ENCODE measurements around the gene SCAPER.

SCAPER gene

GRCh38 chr15:76337696-76338485 is 567.2 kb downstream of the SCAPER start:
- Histone ChIP-seq H3K27me3 (ENCODE audit: control insufficient read depth in 1 of 2, insufficient read depth in 2 of 2, low read length in 2 of 2) (peaks cover 0 to 9% of the 10 kb centered on the region in 2 donors), H3K9ac (ENCODE audit: low read length in 2 of 2) (peak overlapping the region; percentile 68 to 78), H3K27ac (ENCODE audit: low read length) (peak overlapping the region; percentile 93), H3K4me3 (ENCODE audit: low read length in 2 of 2) (peak overlapping the region; percentile 86 to 93), H3K4me1 (ENCODE audit: control insufficient read depth, insufficient read depth, low read length) (peaks cover 52% of the 10 kb centered on the region), H3K9me3 (ENCODE audit: control insufficient read depth in 2 of 2, low read length in 2 of 2) (no peaks in the 10 kb centered on the region), H3K36me3 (ENCODE audit: control insufficient read depth in 2 of 2, insufficient read depth in 2 of 2, low read length in 2 of 2) (no peaks in the 10 kb centered on the region)

DNA sequence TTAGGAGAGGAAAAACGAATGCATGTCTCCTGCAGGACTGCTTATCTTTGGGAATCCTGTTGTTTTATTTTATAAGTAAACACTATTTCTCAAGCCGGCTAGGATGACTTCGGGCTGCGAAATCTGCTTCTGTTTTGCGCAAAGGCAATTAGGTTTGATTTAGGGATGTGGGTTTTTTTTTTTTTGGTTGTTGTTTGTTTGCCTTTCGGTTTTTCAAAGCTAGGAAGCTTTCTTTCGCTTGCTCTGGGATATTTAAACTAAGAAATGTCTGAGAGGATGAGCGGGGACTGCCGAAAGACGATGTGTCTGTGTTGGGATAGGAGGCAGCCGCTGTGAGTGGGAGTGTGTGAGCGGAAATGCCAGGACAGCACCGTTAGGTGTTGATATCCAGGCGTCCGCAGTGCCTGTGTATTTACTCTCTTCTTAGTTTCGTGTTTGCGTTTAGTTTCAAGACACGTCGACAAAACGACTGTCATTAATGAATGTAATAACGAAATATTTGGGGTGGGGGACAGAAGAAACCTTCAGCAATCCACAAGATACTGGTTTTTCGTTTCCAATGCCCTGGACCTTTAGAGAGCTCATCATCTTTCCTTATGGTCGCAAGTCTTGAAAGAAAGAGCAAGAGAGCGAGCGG is 568.0 kb downstream of the SCAPER start:
- Histone ChIP-seq H3K27ac (ENCODE audit: low read length) (peak overlapping the region; percentile 93), H3K36me3 (ENCODE audit: control insufficient read depth in 2 of 2, insufficient read depth in 2 of 2, low read length in 2 of 2) (no peaks in the 10 kb centered on the region), H3K4me1 (ENCODE audit: control insufficient read depth, insufficient read depth, low read length) (peaks cover 46% of the 10 kb centered on the region), H3K9ac (ENCODE audit: low read length in 2 of 2) (peak overlapping the region; percentile 68 to 78), H3K4me3 (ENCODE audit: low read length in 2 of 2) (peak overlapping the region; percentile 86 to 93), H3K27me3 (ENCODE audit: control insufficient read depth in 1 of 2, insufficient read depth in 2 of 2, low read length in 2 of 2) (peaks cover 0 to 9% of the 10 kb centered on the region in 2 donors), H3K9me3 (ENCODE audit: control insufficient read depth in 2 of 2, low read length in 2 of 2) (no peaks in the 10 kb centered on the region)

- Histone ChIP-seq H3K9me3 (ENCODE audit: control insufficient read depth in 2 of 2, low read length in 2 of 2) (no peaks in the 10 kb centered on the region), H3K36me3 (ENCODE audit: control insufficient read depth in 2 of 2, insufficient read depth in 2 of 2, low read length in 2 of 2) (no peaks in the 10 kb centered on the region), H3K27ac (ENCODE audit: low read length) (peak within 1 kb of the TSS; percentile 93), H3K4me1 (ENCODE audit: control insufficient read depth, insufficient read depth, low read length) (peaks cover 39% of the 10 kb centered on the region), H3K27me3 (ENCODE audit: control insufficient read depth in 1 of 2, insufficient read depth in 2 of 2, low read length in 2 of 2) (peaks cover 0 to 9% of the 10 kb centered on the region in 2 donors), H3K4me3 (ENCODE audit: low read length in 2 of 2) (peak within 1 kb of the TSS; percentile 86 to 93), H3K9ac (ENCODE audit: low read length in 2 of 2) (peak within 1 kb of the TSS; percentile 87 to 89)
These were observed 568.7 kb downstream of the SCAPER start, which contains the start of gene ISL2 for GRCh38 chr15:76336254-76337058. Gene ISL2, plus strand, starts transcription at chr15:76336773. Its CDS starts 111 bp downstream, at chr15:76336884.

- no peaks in the 10 kb centered on the region for H3K36me3 ChIP-seq (ENCODE audit: control insufficient read depth in 2 of 2, insufficient read depth in 2 of 2, low read length in 2 of 2)
- peaks cover 0 to 9% of the 10 kb centered on the region in 2 donors for H3K27me3 ChIP-seq (ENCODE audit: control insufficient read depth in 1 of 2, insufficient read depth in 2 of 2, low read length in 2 of 2)
- H3K4me3 ChIP-seq (ENCODE audit: low read length in 2 of 2) = peak overlapping the region; percentile 72 to 86
- peak overlapping the region; percentile 92 for H3K27ac ChIP-seq (ENCODE audit: low read length)
- peaks cover 30% of the 10 kb centered on the region for H3K4me1 ChIP-seq (ENCODE audit: control insufficient read depth, insufficient read depth, low read length)
- no peaks in the 10 kb centered on the region for H3K9me3 ChIP-seq (ENCODE audit: control insufficient read depth in 2 of 2, low read length in 2 of 2)
- H3K9ac ChIP-seq (ENCODE audit: low read length in 2 of 2) = peak overlapping the region; percentile 87 to 89
These were observed 569.6 kb downstream of the SCAPER start for GRCh38 chr15:76335307-76336253.

DNA sequence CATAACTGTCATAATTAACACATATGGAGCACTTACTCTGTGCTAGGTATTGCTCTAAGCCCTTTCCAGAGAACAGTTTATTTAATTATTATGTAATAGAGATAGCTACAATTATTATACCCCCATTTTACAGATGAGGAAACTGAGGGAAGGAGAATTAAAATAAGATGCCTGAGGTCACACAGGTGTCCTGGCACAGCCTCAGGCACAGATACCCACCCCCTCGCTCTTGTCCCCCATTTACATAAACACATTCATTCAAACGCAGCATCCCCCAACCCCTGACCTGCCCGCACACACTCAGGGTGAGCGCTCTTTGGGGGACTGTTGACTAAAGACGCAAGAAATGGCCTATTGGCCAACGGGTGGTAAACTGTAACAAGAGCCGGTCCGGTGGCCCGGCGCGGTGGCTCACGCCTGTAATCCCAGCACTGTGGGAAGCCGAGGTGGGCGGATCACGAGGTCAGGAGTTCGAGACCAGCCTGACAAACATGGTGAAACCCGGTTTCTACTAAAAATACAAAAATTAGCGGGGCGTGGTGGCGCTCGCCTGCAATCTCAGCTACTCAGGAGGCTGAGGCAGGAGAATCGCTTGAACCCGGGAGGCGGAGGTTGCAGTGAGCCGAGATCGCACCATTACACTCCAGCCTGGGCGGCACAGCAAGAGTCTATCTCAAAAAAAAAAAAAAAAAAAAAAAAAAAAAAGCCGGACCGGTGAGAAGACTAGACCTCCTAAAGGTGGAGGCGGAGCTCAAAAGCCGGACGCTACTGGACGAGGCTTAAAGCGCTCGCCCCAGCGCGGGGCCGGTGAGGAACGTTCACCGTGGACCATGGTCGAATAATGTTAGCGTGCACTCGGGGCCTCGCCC is 570.5 kb downstream of the SCAPER start:
- peaks cover 29% of the 10 kb centered on the region for H3K4me1 ChIP-seq (ENCODE audit: control insufficient read depth, insufficient read depth, low read length)

DNA sequence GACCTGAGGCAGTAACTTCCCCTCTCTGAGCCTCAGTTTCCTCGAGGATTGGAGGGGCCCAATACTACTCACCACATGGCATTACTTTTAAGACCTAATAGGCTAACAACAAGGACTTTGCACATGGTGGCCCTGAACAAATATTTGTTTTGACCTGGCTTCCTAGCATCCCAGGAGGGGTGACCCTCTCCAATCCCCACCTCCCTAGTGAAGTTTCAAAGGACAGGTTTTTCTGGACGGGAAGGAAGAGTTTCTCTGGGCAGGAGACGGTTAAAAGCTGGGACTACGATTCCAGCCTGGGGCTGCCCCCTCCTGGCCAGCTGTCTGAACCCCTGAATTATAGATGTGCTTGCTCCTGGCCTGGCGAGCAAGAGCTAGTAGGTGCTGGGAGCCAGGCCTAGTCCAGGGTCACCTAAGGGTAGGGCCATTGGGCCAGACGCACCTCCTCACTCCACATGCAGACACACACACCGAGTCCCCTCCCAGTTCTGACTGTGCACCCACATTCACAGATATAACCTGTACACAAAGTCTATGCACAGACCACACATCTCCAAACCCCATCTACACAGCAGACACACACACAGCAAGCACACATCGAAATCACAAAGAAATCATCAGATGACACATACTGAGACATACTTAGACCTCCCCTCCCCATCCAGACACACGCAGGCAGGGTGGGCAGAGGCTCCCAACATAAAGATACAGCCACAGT is 571.3 kb downstream of the SCAPER start:
- H3K4me1 ChIP-seq (ENCODE audit: control insufficient read depth, insufficient read depth, low read length) = peaks cover 22% of the 10 kb centered on the region
- no peaks in the 10 kb centered on the region for H3K36me3 ChIP-seq (ENCODE audit: control insufficient read depth in 2 of 2, insufficient read depth in 2 of 2, low read length in 2 of 2)
- no peak overlapping the region for H3K27ac ChIP-seq (ENCODE audit: low read length)
- H3K4me3 ChIP-seq (ENCODE audit: low read length in 2 of 2) = no peak overlapping the region
- H3K9ac ChIP-seq (ENCODE audit: low read length in 2 of 2) = no peak overlapping the region
- peaks cover 3 to 7% of the 10 kb centered on the region in 2 donors for H3K27me3 ChIP-seq (ENCODE audit: control insufficient read depth in 1 of 2, insufficient read depth in 2 of 2, low read length in 2 of 2)
- no peaks in the 10 kb centered on the region for H3K9me3 ChIP-seq (ENCODE audit: control insufficient read depth in 2 of 2, low read length in 2 of 2)

More for the DNA sequence above, 570.5 kb downstream of the SCAPER start:
- Histone ChIP-seq H3K9ac (ENCODE audit: low read length in 2 of 2) (no peak overlapping the region), H3K4me3 (ENCODE audit: low read length in 2 of 2) (peak overlapping the region; percentile 72 to 86), H3K9me3 (ENCODE audit: control insufficient read depth in 2 of 2, low read length in 2 of 2) (no peaks in the 10 kb centered on the region), H3K27ac (ENCODE audit: low read length) (peak overlapping the region; percentile 92), H3K36me3 (ENCODE audit: control insufficient read depth in 2 of 2, insufficient read depth in 2 of 2, low read length in 2 of 2) (no peaks in the 10 kb centered on the region), H3K27me3 (ENCODE audit: control insufficient read depth in 1 of 2, insufficient read depth in 2 of 2, low read length in 2 of 2) (peaks cover 3 to 9% of the 10 kb centered on the region in 2 donors)

DNA sequence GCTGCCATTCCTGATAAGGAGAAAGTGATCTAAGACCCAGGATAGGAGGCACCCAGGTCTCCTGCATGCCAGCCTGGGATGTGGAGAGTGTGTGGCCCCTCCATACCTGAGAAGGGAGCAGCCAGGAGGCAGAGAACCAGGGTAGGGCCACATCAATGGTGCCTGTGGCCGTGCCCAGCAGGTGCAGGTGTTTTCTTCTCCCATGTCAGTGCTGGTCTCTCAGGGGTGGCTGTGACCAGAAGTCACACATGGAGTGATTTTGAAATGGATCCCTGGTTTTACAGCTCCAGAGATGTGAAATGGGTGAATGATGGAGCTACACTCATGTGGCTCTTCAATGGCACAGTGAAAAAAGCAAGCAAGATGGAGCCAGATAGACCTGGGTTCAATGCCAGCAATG is 571.8 kb downstream of the SCAPER start:
- H3K4me1 ChIP-seq (ENCODE audit: control insufficient read depth, insufficient read depth, low read length) = peaks cover 18% of the 10 kb centered on the region
- H3K27me3 ChIP-seq (ENCODE audit: control insufficient read depth in 1 of 2, insufficient read depth in 2 of 2, low read length in 2 of 2) = peaks cover 3 to 7% of the 10 kb centered on the region in 2 donors
- no peak overlapping the region for H3K4me3 ChIP-seq (ENCODE audit: low read length in 2 of 2)
- no peak overlapping the region for H3K27ac ChIP-seq (ENCODE audit: low read length)
- no peak overlapping the region for H3K9ac ChIP-seq (ENCODE audit: low read length in 2 of 2)
- H3K36me3 ChIP-seq (ENCODE audit: control insufficient read depth in 2 of 2, insufficient read depth in 2 of 2, low read length in 2 of 2) = no peaks in the 10 kb centered on the region
- no peaks in the 10 kb centered on the region for H3K9me3 ChIP-seq (ENCODE audit: control insufficient read depth in 2 of 2, low read length in 2 of 2)

DNA sequence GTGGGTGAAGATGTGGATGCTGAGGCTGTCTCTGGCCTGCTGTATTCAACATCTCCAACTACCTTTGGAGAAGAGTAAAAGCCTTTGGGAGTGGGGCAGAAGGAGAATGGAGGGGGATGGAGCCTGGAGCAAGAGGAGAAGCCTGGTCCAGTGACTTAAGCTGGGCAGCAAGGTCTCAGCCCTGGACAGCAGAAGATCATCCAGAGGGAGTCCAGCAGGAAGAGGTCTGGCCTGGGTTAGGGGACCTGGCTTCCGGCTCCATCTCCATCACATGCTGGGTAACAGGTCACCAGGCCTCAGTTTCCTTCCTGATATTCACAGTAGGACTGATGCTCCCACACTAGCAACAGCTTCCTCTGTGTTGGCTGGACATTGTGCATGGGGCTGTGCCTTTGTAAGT is 572.3 kb downstream of the SCAPER start:
- no peak overlapping the region for H3K27ac ChIP-seq (ENCODE audit: low read length)
- peaks cover 3 to 7% of the 10 kb centered on the region in 2 donors for H3K27me3 ChIP-seq (ENCODE audit: control insufficient read depth in 1 of 2, insufficient read depth in 2 of 2, low read length in 2 of 2)
- no peaks in the 10 kb centered on the region for H3K36me3 ChIP-seq (ENCODE audit: control insufficient read depth in 2 of 2, insufficient read depth in 2 of 2, low read length in 2 of 2)
- no peak overlapping the region for H3K9ac ChIP-seq (ENCODE audit: low read length in 2 of 2)
- no peak overlapping the region for H3K4me3 ChIP-seq (ENCODE audit: low read length in 2 of 2)
- H3K4me1 ChIP-seq (ENCODE audit: control insufficient read depth, insufficient read depth, low read length) = peaks cover 18% of the 10 kb centered on the region
- no peaks in the 10 kb centered on the region for H3K9me3 ChIP-seq (ENCODE audit: control insufficient read depth in 2 of 2, low read length in 2 of 2)

Data from stomach smooth muscle (tissue), 2 donors.